Type B pancreatic cell (in vitro differentiated cells): ENCODE data around the gene BST2. TPM values are rescaled to one million over a fixed set of nuclear protein-coding genes. Genes with fewer than 3 reads are reported as not detected.
"Not testable (repeated sequence)": the region's sequence is repeated elsewhere in the genome, so short reads cannot be mapped to it uniquely, and the experiment has no call there.

Experiments
- DNase-seq: peaks from one replicate; pipeline ENCODE4 v3.0.0; 2021; ENCODE audit warnings: mixed read lengths; ENCODE audit not compliant: unreplicated experiment; ENCODE audit errors: extremely low spot score
- H3K27ac Mint-ChIP-seq: 2 replicates; pipeline ENCODE4 v1.8.0; 2021; ENCODE audit warnings: mild to moderate bottlenecking, mixed read lengths
- H3K27me3 Mint-ChIP-seq: 2 replicates; pipeline ENCODE4 v1.8.0; 2021; ENCODE audit warnings: mixed read lengths
- H3K36me3 Mint-ChIP-seq: 2 replicates; pipeline ENCODE4 v1.8.0; 2021; ENCODE audit warnings: mixed read lengths
- H3K4me1 Mint-ChIP-seq: one replicate; pipeline ENCODE4 v1.8.0; 2021; ENCODE audit warnings: mixed read lengths; ENCODE audit not compliant: unreplicated experiment
- H3K4me3 Mint-ChIP-seq: 2 replicates; pipeline ENCODE4 v1.8.0; 2021; ENCODE audit warnings: mild to moderate bottlenecking, mixed read lengths
- H3K9me3 Mint-ChIP-seq: 2 replicates; pipeline ENCODE4 v1.8.0; 2021; ENCODE audit warnings: mixed read lengths
- total RNA-seq: library from RNA; stranded (reverse); gene quantifications from 2 replicates; pipeline ENCODE4 v1.2.1, GENCODE V29; 2021; ENCODE audit warnings: low replicate concordance
- TF ChIP-seq, protein P1 (sequence below): fragments of 200-600 bp; sonication (generic); conservative IDR thresholded peaks from 2 replicates; pipeline ENCODE4 v1.5.0; 2021; ENCODE audit warnings: antibody characterized with exemption, mild to moderate bottlenecking

Gene BST2
- total RNA-seq, 1 donor from 2014 or later: 2.5 TPM

DNA sequence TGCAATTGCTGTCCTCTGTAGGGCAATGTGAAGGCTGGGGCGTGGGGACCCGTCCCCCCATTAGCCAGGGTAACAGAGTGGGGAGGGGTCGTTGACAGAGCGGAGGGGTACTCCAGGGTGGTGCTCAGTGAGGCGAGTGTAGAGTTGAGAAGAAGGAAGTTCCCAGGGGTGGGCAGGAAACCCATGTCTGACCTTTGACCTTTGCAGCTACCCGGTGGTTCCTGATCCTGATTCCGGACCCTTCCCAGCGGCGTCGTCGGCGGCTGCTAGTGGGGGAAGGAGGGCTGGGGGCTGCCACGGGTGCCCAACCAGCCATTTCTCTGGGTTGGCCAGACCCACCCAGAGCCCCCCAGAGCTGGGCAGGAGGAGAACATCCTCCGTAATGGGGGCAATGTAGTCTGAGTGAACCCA, 26.2 kb downstream of the BST2 start:
- Mint-ChIP-seq H3K4me1 (peaks cover 8% of the 10 kb centered on the region), H3K4me3 (no peak overlapping the region), H3K9me3 (no peaks in the 10 kb centered on the region), H3K27ac (no peak overlapping the region), H3K27me3 (no peaks in the 10 kb centered on the region), H3K36me3 (no peaks in the 10 kb centered on the region)
- DNase-seq: no peak
- TF ChIP-seq, protein P1, sequence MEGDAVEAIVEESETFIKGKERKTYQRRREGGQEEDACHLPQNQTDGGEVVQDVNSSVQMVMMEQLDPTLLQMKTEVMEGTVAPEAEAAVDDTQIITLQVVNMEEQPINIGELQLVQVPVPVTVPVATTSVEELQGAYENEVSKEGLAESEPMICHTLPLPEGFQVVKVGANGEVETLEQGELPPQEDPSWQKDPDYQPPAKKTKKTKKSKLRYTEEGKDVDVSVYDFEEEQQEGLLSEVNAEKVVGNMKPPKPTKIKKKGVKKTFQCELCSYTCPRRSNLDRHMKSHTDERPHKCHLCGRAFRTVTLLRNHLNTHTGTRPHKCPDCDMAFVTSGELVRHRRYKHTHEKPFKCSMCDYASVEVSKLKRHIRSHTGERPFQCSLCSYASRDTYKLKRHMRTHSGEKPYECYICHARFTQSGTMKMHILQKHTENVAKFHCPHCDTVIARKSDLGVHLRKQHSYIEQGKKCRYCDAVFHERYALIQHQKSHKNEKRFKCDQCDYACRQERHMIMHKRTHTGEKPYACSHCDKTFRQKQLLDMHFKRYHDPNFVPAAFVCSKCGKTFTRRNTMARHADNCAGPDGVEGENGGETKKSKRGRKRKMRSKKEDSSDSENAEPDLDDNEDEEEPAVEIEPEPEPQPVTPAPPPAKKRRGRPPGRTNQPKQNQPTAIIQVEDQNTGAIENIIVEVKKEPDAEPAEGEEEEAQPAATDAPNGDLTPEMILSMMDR: no peak

DNA sequence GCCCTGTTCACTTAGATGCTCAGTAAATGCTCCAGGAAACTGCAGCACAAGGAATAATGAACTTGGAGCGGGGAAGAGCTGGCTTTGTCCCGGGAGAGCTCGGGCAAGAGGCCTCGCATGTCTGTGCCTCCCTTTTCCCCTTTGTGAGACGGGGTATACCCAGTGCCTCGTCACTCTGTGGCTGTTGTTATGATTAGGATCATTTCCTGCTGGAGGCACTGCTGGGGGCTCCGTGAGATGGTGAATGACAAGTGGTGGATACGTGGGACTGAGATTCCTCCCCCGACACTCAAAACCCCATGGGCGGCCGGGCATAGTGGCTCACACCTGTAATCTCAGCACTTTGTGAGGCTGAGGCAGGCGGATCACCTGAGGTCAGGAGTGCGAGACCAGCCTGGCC, 27.2 kb downstream of the BST2 start:
- H3K27me3 Mint-ChIP-seq: no peaks in the 10 kb centered on the region

DNA sequence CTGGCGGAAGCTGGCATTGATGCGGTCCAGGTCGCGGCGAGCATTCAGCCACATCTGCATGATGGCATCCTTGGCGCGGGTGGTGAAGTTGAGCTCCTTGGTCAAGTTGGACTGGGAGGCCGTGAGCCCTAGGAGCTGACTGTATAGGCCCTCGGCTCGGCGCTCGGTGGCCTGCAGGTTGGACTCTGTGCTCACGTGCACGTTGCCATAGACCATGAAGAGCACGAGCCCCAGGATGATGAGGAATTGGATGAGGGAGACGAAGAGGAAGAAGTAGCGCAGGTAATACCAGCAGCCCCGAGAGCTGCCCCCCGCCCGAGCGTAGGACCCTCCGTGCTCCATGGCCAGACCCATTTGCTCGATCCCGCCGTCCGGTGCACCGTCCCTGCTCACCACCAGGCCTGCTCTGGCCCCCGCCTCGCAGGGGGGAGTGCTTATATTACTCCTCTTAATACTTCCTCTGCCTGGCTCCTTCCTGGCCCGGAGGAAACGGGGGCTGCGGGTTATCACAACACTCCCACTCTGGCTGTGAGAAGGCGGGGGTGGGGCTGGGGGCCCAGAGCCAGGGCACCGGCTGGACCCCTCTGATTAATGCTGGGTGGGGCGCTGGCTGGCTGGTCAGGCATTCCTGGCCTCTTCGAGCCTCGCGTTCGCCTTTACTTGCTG, 28.4 kb downstream of the BST2 start, which contains the start of gene PLVAP:
PLVAP (minus strand) TSS at position 408 of the 666 bp plus-strand sequence; CDS start at position 354, 54 bp downstream.
- H3K4me3 Mint-ChIP-seq: no peak within 1 kb of the TSS
- DNase-seq: no peak
- TF ChIP-seq, protein P1: no peak
- peaks cover 4% of the 10 kb centered on the region for H3K4me1 Mint-ChIP-seq
- no peaks in the 10 kb centered on the region for H3K27me3 Mint-ChIP-seq
- H3K9me3 Mint-ChIP-seq: no peaks in the 10 kb centered on the region
- H3K27ac Mint-ChIP-seq: no peak within 1 kb of the TSS
- H3K36me3 Mint-ChIP-seq: no peaks in the 10 kb centered on the region

More for the DNA sequence above, 27.2 kb downstream of the BST2 start:
- TF ChIP-seq, protein P1: no peak
- H3K9me3 Mint-ChIP-seq: no peaks in the 10 kb centered on the region
- no peak overlapping the region for H3K27ac Mint-ChIP-seq
- H3K36me3 Mint-ChIP-seq: no peaks in the 10 kb centered on the region
- H3K4me1 Mint-ChIP-seq: peaks cover 8% of the 10 kb centered on the region
- no peak for DNase-seq
- H3K4me3 Mint-ChIP-seq: no peak overlapping the region

DNA sequence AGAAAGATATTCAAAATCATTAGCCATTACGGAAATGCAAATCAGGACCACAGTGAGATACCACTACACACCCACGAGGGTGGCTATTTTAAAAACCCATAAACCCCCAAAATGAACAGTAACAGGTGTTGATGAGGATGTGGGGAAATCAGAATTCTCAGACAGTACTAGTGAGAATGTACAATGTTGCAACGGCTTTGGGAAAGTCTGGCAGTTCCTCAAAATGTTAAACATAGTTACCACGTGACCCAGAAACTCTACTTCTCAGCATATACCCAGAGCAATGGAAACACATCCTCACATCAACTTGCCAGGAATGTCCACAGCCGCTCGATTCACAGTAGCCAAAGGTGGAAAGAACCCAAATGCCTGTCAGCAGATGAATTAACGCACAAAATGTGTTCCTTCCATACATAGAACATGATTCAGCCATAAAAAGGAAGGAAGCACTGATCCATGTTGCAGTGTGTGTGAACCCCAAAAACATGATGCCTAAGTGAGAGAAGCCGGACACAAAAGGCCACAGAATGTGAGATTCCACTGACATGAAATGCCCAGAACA, 35.3 kb downstream of the BST2 start:
- DNase-seq: no peak
- Mint-ChIP-seq H3K27me3 (peaks cover 4% of the 10 kb centered on the region), H3K27ac (no peak overlapping the region), H3K9me3 (no peaks in the 10 kb centered on the region), H3K4me1 (no peaks in the 10 kb centered on the region), H3K4me3 (no peak overlapping the region), H3K36me3 (no peaks in the 10 kb centered on the region)
- TF ChIP-seq, protein P1: no peak

DNA sequence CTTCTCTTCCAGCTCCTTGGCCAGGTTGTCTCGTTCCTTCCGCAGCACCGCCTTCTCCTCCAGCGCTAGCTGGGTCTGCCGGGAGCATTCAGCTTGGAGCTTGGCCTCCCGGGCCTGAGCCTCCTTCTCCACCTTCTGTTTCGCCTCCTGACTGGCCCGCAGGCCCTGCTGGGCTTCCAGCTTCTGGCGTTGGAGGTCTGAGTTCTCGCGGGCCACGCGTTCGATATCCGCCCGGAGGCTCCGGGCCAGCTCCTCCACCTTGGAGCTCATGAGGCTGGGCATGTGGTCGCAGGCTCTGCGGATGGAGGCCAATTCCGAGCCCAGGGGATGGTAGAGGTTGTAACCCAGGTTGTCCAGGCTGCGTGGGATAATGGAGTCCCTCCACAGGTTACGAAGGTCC, 40.1 kb downstream of the BST2 start:
- H3K27ac Mint-ChIP-seq: no peak overlapping the region
- H3K4me1 Mint-ChIP-seq: no peaks in the 10 kb centered on the region
- no peaks in the 10 kb centered on the region for H3K36me3 Mint-ChIP-seq
- DNase-seq: no peak
- TF ChIP-seq, protein P1: no peak
- H3K4me3 Mint-ChIP-seq: no peak overlapping the region
- peaks cover 15% of the 10 kb centered on the region for H3K27me3 Mint-ChIP-seq
- H3K9me3 Mint-ChIP-seq: no peaks in the 10 kb centered on the region

DNA sequence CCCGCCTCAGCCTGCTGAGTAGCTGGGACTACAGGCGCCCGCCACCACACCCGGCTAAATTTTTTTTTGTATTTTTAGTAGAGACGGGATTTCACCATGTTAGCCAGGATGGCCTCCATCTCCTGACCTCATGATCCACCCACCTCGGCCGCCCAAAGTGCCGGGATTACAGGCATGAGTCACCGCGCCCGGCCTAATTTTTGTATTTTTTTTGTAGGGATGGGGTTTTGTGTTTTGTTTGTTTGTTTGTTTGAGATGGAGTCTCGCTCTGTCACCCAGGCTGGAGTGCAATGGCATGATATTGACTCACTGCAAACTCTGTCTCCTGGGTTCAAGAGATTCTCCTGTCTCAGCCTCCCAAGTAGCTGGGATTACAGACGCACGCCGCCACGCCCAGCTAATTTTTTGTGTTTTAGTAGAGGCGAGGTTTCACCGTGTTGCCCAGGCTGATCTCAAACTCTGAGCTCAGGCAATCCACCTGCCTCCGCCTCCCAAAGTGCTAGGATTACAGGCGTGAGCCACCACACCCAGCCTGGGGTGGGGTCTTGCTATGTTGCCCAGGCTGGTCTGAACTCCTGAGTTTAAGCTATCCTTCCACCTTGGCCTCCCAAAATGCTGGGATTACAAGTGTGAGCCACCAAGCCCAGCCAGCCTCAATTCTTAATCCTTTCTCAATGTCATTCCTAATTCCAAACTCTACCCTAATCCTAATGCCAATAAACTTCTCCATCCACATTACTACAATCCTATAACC, 41.4 kb downstream of the BST2 start:
- H3K27ac Mint-ChIP-seq, DNase-seq, H3K4me1 Mint-ChIP-seq, H3K9me3 Mint-ChIP-seq, H3K4me3 Mint-ChIP-seq, H3K36me3 Mint-ChIP-seq: not testable (repeated sequence)
- peaks cover 13% of the 10 kb centered on the region for H3K27me3 Mint-ChIP-seq
